Hematopoietic multipotent progenitor cell treated with erythropoietin and hydrocortisone succinate and interleukin-3 and kit ligand, for 4 days (in vitro differentiated cells): ENCODE data around the gene DNAAF5.

Source experiments
- DNase-seq: peaks from one replicate; pipeline ENCODE4 v3.0.0-alpha.2; 2015

DNAAF5 gene

GRCh38 chr7:770741-771166, 44.3 kb downstream of the DNAAF5 start:
- DNase-seq = no peak

DNA sequence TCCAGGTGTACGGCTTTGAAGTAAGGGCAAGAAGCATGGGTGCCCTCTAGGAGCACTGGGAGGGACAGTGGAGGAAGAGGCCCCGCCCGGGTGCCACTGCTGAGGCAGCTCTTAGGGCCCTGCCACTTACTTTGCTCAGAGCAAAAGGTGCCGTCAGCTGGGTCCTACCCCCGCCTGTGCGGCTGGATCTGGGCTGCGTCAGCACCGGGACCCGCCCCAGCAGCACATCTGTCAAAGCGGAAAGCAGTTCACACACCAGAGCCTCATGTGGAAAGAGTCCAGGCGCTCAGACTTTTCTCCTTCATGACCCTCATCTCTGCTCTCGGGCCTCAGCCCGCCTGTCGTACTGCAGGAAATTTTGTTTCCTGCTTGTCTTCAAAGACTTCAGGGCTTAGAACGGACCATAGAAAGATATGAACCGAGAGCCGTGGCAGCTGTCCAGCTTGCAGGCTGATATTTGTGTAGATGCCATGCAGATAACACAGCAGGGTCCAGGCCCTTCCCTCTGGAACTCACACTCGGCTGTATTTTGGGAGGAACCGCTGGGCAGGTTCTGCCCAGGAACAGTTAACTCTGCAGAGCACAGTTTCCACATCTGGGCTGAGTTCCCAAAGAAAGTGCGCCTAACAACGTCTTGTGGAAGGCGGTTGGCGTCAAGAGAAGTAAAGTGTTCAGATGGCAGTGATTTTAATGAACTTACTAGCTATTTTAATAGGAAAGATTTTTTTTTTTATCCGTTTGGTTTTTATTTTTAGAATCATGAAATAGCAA, 44.9 kb downstream of the DNAAF5 start:
- DNase-seq = no peak

DNA sequence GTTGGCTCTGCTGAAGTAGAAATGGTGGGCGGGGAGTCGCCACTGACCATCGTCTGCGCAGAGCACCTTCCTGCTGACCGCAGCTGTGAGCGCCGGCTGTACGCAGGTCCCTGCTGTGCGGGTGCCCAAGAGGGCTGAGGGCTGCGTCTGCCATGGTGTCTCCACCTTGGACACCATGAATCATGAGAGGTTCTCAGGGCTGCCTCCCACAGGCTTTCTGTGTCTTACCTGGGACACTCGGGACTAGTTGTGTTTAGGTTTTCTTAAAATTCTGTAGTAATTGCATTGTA, 45.5 kb downstream of the DNAAF5 start:
- DNase-seq = no peak

GRCh38 chr7:772392-772791, 45.9 kb downstream of the DNAAF5 start:
- no peak for DNase-seq

DNA sequence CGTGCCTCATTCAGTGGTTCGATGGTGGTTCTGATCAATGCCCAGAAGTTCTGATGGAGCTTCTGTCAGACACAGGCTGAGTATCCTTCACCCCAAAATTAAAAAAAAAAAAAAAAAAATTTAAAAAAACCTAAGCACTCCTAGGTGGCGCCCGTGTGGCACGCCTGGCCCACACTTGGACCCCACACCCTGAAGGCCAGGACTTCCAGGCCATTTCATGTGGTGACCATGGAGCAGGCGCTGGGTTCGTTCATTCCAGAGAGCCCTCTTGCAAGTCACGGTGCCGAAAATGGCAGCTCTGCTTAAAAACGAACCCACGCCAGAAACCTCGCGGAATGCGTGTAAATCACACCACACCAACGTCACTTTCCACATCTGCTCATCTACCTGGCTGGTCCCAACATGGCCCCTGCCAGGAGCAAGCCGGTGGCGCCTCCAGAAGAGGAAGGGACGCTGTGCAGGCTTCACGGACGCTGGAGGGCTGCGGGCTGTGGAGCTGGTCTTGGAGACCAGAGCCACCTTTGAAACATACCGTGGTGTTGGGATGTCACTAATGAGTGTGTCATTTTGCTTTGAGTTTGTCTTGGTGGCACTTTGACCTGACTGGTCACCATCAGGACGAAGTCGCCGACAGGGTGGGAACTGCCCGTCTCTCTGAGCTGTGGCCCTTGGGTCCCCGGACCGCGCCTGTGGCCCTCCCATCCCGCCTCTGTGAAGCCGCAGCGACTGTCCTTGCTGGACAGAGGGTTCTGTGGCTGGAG, 46.5 kb downstream of the DNAAF5 start:
- DNase-seq = no peak

DNA sequence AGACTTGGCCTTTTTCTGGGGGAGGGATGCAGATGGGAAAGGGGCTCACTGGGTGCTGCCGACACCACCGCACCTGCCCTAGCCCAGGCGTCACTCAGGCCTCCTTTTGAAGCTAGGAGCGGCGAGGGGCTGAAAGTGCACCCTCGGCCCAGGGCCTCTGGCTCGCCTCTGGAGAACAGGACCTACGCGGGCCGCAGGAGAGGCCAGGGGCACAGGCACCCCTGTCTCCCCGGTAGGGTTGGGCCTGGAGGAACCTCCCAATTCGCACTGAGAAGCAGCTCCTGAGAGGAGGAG, 47.1 kb downstream of the DNAAF5 start:
- no peak for DNase-seq

GRCh38 chr7:774161-775109, 47.9 kb downstream of the DNAAF5 start:
- DNase-seq = peak; percentile 63

- no peak for DNase-seq
Measured at GRCh38 chr7:776381-776780, 49.9 kb downstream of the DNAAF5 start.

- DNase-seq = no peak
Measured at GRCh38 chr7:776992-777727, 50.7 kb downstream of the DNAAF5 start.

GRCh38 chr7:777728-778078, 51.2 kb downstream of the DNAAF5 start:
- no peak for DNase-seq

DNA sequence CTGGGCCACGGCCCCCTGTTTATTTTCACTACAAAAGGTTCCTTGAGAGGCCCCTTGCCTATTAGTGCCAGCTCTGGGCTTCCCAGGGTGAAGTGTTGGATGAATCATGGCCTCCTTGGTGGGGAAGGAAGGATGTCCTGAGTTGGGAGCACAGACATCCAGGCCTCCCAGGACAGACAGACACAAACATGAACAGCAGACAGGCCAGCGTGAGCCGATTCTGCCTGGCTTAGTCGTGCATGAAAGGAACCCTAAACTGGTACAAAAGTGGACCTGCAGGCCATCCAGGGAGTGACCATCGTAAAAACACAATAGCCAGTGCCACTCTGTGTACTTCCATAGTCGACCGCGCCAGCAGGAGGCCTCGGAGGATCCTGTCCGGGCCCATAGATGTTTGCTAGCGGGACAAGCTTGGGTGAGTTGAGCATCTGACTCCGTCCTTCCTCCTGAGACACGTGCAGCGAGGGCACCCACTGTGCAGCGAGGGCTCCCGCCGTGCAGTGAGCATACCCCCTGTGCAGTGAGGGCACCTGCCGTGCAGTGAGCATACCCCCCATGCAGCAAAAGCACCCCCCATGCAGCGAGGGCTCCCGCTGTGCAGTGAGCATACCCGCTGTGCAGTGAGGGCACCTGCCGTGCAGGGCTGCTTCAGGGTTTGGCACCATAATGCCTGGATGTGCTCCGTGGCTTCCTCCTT, 51.9 kb downstream of the DNAAF5 start:
- no peak for DNase-seq

GRCh38 chr7:778968-779451, 52.5 kb downstream of the DNAAF5 start:
- no peak for DNase-seq

DNA sequence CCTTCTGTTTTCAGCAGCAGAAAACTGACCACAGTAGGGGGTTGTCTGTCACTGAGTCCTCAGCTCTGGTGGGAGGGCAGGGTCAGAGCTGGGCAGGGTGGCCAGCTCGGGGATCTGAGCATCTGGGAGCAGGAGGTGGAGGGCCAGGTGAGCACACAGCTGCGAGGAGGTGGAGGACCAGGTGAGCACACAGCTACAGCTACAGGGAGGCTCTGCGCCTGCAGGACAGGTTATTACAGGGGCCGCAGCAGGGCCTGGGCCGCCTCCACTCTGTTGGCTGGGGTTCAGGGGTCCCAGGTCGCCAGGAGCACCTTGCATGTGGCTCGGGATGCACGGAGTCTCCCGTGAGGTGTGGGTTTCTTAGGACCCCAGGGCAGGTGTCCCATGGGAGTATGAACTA, 53.0 kb downstream of the DNAAF5 start:
- no peak for DNase-seq

GRCh38 chr7:780081-780480, 53.6 kb downstream of the DNAAF5 start:
- no peak for DNase-seq

GRCh38 chr7:780516-780915, 54.0 kb downstream of the DNAAF5 start:
- DNase-seq = no peak

GRCh38 chr7:781186-781849, 54.8 kb downstream of the DNAAF5 start:
- DNase-seq = no peak

- DNase-seq = no peak
Measured at GRCh38 chr7:781936-782529, 55.5 kb downstream of the DNAAF5 start.

DNA sequence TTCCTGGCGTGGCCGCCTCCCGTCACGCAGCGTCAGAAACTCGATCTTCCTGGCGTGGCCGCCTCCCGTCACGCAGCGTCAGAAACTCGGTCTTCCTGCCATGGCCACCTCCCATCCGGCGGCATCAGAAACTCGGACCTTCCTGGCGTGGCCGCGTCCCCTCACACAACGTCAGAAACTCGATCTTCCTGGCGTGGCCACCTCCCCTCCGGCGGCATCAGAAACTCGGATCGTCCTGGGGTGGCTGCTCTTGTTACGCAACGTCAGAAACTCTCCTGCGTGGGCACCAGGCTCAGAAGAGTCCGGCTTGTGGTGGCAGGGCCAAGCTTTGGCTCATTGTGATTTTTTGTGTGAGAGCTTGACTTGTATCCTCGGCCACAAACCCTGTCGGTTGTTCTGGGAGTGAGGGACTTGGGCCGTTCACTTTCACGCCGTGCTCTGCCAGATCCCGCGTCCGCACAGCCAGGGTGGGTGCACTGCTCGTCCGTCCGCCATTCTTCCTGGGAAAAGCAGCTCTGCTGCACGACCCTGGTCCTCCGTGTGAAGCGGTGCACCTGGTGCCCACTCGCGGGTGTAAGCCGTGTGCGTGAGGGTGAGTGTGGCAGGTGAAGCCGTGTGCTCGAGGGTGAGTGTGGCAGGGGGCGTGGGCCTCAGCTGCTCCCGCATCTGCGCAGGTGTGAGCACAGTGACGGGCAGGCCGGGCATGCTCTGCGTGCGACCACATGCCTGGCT, 56.4 kb downstream of the DNAAF5 start:
- DNase-seq = no peak

DNA sequence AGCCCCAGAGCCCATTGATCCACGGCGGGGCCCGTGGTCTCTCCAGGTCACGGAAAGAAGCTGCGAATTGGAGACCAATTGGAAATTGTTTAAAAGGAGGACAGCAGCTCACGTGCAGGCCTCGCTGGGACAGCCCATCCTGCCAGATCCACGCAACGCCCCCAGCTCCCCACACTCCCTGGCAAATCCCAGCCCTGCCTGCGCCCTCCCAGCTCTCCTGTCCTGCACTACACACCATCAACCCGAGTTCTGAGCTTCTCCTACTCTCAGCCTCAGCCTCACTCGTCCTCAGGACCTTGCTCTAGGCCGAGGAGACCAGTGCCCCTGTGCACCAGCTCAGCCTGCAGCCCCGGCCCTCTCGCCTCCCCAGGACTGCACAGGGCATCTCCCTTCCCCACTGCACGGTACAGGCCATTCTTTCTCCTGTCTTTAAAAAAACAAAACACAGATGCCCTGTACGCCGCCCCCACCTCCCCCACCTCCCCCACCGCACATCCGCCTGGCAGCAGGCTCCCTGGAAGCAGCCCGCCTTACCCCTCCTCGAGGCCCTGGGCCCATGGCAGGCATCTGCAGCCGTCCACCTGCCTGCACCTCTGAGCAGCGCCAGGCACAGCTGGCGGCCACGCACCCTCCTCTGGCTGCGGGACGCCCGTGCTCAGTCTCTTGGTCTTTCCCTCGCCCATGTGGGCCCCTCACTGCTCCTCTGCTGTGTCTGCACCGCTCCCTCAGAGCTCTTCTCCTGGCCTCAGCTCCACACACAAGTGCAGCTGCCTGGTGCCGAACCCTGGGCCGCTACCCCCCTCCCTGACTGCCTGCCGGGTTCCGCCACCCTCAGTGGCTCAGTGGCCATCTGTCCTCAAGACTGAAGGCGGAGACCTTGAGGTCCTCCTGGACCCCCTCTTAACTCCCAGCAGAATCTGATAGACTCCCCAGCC, 57.3 kb downstream of the DNAAF5 start:
- no peak for DNase-seq
